Nephron progenitor cell (in vitro differentiated cells): Measurements from ENCODE around the gene FRMD6.

Experiments used
- DNase-seq: peaks from one replicate; pipeline ENCODE4 v3.0.0; 2021
- H3K27ac Mint-ChIP-seq: 2 replicates; pipeline ENCODE4 v1.8.0; 2021; ENCODE audit warnings: mild to moderate bottlenecking, moderate library complexity, mixed read lengths
- H3K27me3 Mint-ChIP-seq: 2 replicates; pipeline ENCODE4 v1.8.0; 2021; ENCODE audit warnings: mild to moderate bottlenecking, low read depth, mixed read lengths; ENCODE audit not compliant: poor library complexity
- H3K36me3 Mint-ChIP-seq: 2 replicates; pipeline ENCODE4 v1.8.0; 2021; ENCODE audit warnings: low read depth, mixed read lengths
- H3K4me1 Mint-ChIP-seq: 2 replicates; pipeline ENCODE4 v1.8.0; 2021; ENCODE audit warnings: mixed read lengths
- H3K4me3 Mint-ChIP-seq: 2 replicates; pipeline ENCODE4 v1.8.0; 2021; ENCODE audit warnings: mild to moderate bottlenecking, moderate library complexity, mixed read lengths
- H3K9me3 Mint-ChIP-seq: 2 replicates; pipeline ENCODE4 v1.8.0; 2021; ENCODE audit warnings: mild to moderate bottlenecking, moderate library complexity, mixed read lengths
- CTCF ChIP-seq: fragments of 200-600 bp; sonication (generic); IDR thresholded peaks from 2 replicates; pipeline ENCODE4 v1.5.0; 2021; ENCODE audit warnings: antibody characterized with exemption

The FRMD6 gene

GRCh38 chr14:51648296-51648695 lies 3.4 kb upstream of the FRMD6 start:
- no peak overlapping the region for H3K4me3 Mint-ChIP-seq
- no peaks in the 10 kb centered on the region for H3K9me3 Mint-ChIP-seq
- no peak for DNase-seq

GRCh38 chr14:51650716-51651387 lies 858 bp upstream of the FRMD6 start:
- Mint-ChIP-seq H3K9me3 (no peaks in the 10 kb centered on the region), H3K4me1 (peaks cover 65% of the 10 kb centered on the region), H3K27me3 (no peaks in the 10 kb centered on the region), H3K4me3 (peak overlapping the region; percentile 87), H3K27ac (peak overlapping the region; percentile 81), H3K36me3 (peaks cover 4% of the 10 kb centered on the region)
- TF ChIP-seq CTCF: no peak
- DNase-seq: peak; percentile 35

More at GRCh38 chr14:51648296-51648695, 3.4 kb upstream of the FRMD6 start:
- no peak for TF ChIP-seq CTCF
- Mint-ChIP-seq H3K36me3 (peaks cover 4% of the 10 kb centered on the region), H3K4me1 (peaks cover 48% of the 10 kb centered on the region), H3K27me3 (no peaks in the 10 kb centered on the region), H3K27ac (no peak overlapping the region)

GRCh38 chr14:51652168-51653078 lies 713 bp downstream of the FRMD6 start:
- H3K4me3 Mint-ChIP-seq: peak overlapping the region; percentile 94
- DNase-seq: no peak
- peaks cover 60% of the 10 kb centered on the region for H3K4me1 Mint-ChIP-seq
- peak overlapping the region; percentile 95 for H3K27ac Mint-ChIP-seq
- TF ChIP-seq CTCF: no peak
- H3K36me3 Mint-ChIP-seq: no peaks in the 10 kb centered on the region
- H3K27me3 Mint-ChIP-seq: no peaks in the 10 kb centered on the region
- no peaks in the 10 kb centered on the region for H3K9me3 Mint-ChIP-seq

GRCh38 chr14:51653079-51653774 lies 1.5 kb downstream of the FRMD6 start:
- H3K9me3 Mint-ChIP-seq: no peaks in the 10 kb centered on the region
- DNase-seq: no peak
- H3K27ac Mint-ChIP-seq: peak overlapping the region; percentile 95
- peaks cover under 1% of the 10 kb centered on the region for H3K36me3 Mint-ChIP-seq
- no peaks in the 10 kb centered on the region for H3K27me3 Mint-ChIP-seq
- no peak for TF ChIP-seq CTCF
- H3K4me1 Mint-ChIP-seq: peaks cover 60% of the 10 kb centered on the region
- peak overlapping the region; percentile 94 for H3K4me3 Mint-ChIP-seq

GRCh38 chr14:51653775-51654532 lies 2.2 kb downstream of the FRMD6 start:
- Mint-ChIP-seq H3K36me3 (peaks cover 5% of the 10 kb centered on the region), H3K27me3 (no peaks in the 10 kb centered on the region), H3K4me1 (peaks cover 57% of the 10 kb centered on the region), H3K27ac (no peak overlapping the region), H3K4me3 (peak overlapping the region; percentile 94), H3K9me3 (no peaks in the 10 kb centered on the region)
- TF ChIP-seq CTCF: no peak
- no peak for DNase-seq
